Motor neuron (in vitro differentiated cells): ENCODE data around the gene LEMD2. TPM values are rescaled to one million over a fixed set of nuclear protein-coding genes. Genes with fewer than 3 reads are reported as not detected.

Source experiments
- ATAC-seq, 8 experiments: fragments of 200-7000 bp; cut with Tn5 transposase; replicated peaks in 6 of 8; 2 replicates each; pipeline ENCODE4 v1.8.0; 2021; ENCODE audit warnings: mild to moderate bottlenecking in 8 of 8, moderate library complexity in 8 of 8
- H3K27ac ChIP-seq, 2 donors: fragments of 250-450 bp; sonication (Bioruptor Pico); 2 replicates each; pipeline ENCODE4 v1.9.0; 2021; ENCODE audit warnings: antibody characterized with exemption in 2 of 2, mild to moderate bottlenecking in 2 of 2, moderate library complexity in 1 of 2
- H3K4me1 ChIP-seq, 2 donors: fragments of 250-450 bp; sonication (Bioruptor Pico); replicated peaks in 1 of 2; 2 replicates each; pipeline ENCODE4 v1.6.1; 2021; ENCODE audit warnings: antibody characterized with exemption in 2 of 2, mild to moderate bottlenecking in 2 of 2, moderate library complexity in 1 of 2
- H3K4me3 ChIP-seq, 5 donors: fragments of 250-450 bp; sonication (Bioruptor Pico); 2 replicates each; pipeline ENCODE4 v1.9.0; 2021; ENCODE audit warnings: antibody characterized with exemption in 5 of 5, mild to moderate bottlenecking in 5 of 5, moderate library complexity in 4 of 5
- WGBS, 10 experiments: fragments of 450-650 bp; shearing (Covaris generic); methylation state at CpG; one replicate each; pipeline ENCODE4 v1.0.0; 2022; 5-methylcytosine and 5-hydroxymethylcytosine counted together
- in situ Hi-C, 9 experiments: fragments of 400-800 bp; cut with MboI; loops; one replicate each; pipeline ENCODE4 v1.15.0; 2021; ENCODE audit warnings: low sequenced_read_pairs in 9 of 9, low pct_unique_long_range_greater_than_20kb in 2 of 9; ENCODE audit not compliant: unreplicated experiment in 9 of 9
- total RNA-seq, 8 experiments: library from RNA; unstranded; fragments of 300-600 nt; gene quantifications; 2 replicates each; pipeline versions ENCODE4 v1.2.3 to v1.2.4, GENCODE V29; 2022

The LEMD2 gene
- total RNA-seq, 8 experiments from 2014 or later = 31.1 to 59.4 (median 51.3) TPM

DNA sequence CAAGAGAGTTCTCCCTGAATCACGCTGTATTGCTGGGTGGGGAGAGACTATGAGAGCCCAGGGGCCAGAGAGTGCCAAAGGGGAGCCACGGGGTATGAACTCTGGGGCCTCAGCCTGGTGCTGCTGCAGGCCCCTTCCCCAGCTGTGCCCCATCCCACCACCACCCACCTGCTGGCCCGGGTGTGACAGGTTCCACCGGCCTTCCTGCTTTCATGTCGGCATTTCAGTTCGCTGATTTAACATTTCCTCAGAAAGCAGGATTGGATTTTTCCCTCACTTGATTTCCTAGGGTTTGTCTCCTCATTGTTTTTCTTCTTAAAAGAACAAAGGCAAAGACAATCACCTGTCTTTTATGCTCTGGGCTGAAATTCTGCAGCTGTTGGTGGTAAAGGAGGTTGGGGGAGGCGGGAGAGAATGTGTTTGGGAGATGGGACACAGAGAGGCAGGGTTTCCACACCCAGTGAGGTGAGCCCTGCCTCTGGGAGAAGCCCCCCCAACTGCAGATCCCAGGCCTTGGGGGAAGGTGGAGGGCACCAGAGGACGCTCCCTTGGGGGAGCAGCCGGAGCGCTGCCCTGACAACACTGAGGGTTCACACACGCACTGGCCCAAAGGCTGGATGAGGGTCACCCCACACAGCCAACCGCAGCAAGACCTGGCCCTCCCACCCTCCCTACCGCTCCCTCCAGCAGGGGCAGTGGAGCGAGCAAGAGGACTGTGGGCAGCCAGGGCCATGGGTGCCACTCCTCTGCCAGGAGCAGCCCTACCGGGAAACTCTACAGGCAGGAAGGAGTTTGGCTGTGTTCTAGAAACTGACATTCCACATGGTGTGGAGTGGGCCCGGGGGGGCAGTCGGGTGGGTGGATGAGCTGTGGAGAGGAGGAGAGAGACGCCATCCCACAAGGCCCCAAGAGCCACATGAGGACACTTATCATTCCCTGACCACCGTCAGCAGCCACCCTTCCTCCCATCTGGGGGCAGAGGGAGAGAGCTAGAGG lies 25.4 kb upstream of the LEMD2 start:
- in situ Hi-C loops = no loop called here
- 40% methylated on average over 2 of the region's 19 CpGs; no CpG with 5 or more reads in 9 of the 10 experiments for WGBS, 10 experiments
- no peak for ATAC-seq
- H3K4me1 ChIP-seq = peaks cover 46 to 60% of the 10 kb centered on the region in 2 donors
- H3K27ac ChIP-seq = no peak overlapping the region
- no peak overlapping the region for H3K4me3 ChIP-seq

GRCh38 chr6:33813246-33813904 lies 24.4 kb upstream of the LEMD2 start:
- Histone ChIP-seq H3K4me1 (peaks cover 52 to 68% of the 10 kb centered on the region in 2 donors), H3K27ac (peak overlapping the region; percentile 25 to 61), H3K4me3 (no peak overlapping the region)
- peak in 3 of 8 experiments; percentile 13 to 17 (median 13) for ATAC-seq
- in situ Hi-C loops = no loop called here
- 51 to 100% (median 78%) methylated on average over 1 to 7 of the region's 16 CpGs; no CpG with 5 or more reads in 3 of the 10 experiments for WGBS, 10 experiments

DNA sequence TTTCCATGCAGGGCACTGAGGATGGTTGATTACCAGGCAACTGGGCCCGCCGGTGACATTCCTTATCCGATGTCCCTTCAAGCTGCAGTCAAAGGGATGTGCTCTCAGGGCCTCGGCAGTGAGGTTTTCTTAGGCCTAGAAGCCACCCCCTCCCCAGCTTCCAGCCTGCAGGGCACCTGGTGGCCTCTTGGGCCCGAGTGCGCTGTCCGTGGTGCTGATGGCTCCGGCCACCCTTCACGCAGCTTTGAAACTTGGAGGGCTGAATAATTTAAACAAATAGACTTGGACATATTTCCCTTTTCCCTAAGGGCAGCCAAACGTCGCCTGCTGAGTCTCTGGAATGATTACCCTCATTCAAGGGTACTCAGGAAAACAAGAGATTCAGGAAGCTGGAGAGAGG lies 23.7 kb upstream of the LEMD2 start:
- in situ Hi-C loops = no loop called here
- Histone ChIP-seq H3K4me1 (peaks cover 59 to 74% of the 10 kb centered on the region in 2 donors), H3K27ac (no peak overlapping the region), H3K4me3 (no peak overlapping the region)
- 0 to 56% (median 6%) methylated on average over 1 to 9 of the region's 11 CpGs; no CpG with 5 or more reads in 2 of the 10 experiments for WGBS, 10 experiments
- ATAC-seq = peak; percentile 58 to 95 (median 68)

GRCh38 chr6:33809594-33809993 lies 20.7 kb upstream of the LEMD2 start:
- H3K4me3 ChIP-seq = no peak overlapping the region
- peaks cover 76 to 86% of the 10 kb centered on the region in 2 donors for H3K4me1 ChIP-seq
- H3K27ac ChIP-seq = no peak overlapping the region
- ATAC-seq = no peak
- WGBS, 10 experiments = no CpG with 5 or more reads among the region's 2 CpGs
- in situ Hi-C loops = no loop called here

GRCh38 chr6:33808641-33809180 lies 19.8 kb upstream of the LEMD2 start:
- no peak overlapping the region for H3K4me3 ChIP-seq
- WGBS, 10 experiments = 0 to 66% (median 40%) methylated on average over 2 to 8 of the region's 8 CpGs
- no peak overlapping the region for H3K27ac ChIP-seq
- no peak for ATAC-seq
- peaks cover 81 to 86% of the 10 kb centered on the region in 2 donors for H3K4me1 ChIP-seq
- in situ Hi-C loops = no loop called here

DNA sequence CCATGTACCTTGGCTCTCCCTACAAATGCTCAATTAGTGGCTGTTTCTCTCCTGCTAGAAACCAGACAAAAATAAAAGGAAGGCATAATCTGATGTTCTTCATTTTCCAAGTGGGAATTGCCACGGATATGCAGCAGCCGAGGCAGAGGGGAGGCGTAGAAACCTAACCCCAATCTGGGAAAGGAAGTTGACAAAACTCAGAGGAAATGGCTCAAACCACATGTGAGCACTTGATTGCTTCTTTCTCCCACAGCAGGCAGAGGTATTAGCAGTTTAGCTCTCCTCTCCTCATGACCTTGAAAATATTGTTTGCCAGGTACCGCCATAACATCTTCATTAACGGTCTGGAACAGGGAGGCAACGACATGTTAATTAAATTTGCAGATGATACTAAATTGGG lies 18.7 kb upstream of the LEMD2 start:
- no peak for ATAC-seq
- Histone ChIP-seq H3K27ac (peak overlapping the region in 1 of 2 donors; percentile 41), H3K4me3 (no peak overlapping the region), H3K4me1 (peaks cover 81 to 86% of the 10 kb centered on the region in 2 donors)
- WGBS, 10 experiments = 20 to 96% (median 50%) methylated on average over 2 to 6 of the region's 6 CpGs; no CpG with 5 or more reads in 1 of the 10 experiments
- in situ Hi-C loops = no loop called here

DNA sequence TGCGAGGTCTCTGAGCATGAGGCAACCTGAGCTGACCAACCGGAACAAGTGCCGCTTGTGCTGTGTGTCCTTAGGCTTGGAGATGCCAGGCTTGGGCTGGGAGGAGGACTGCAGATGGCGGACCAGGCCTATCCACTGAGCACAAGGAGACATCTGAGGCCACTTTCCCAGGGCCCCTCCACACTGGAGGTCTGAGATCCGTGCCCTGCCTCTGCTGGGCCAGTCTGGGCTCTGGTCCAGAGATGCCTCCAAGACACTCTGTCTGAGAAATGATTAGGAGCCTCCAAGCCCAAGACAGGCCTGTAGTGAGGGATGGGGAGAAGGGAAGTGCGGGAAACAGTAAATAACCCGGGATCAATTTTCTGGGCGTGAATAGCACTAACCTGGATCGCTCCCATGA lies 17.9 kb upstream of the LEMD2 start:
- in situ Hi-C loops = no loop called here
- Histone ChIP-seq H3K4me1 (peaks cover 81 to 85% of the 10 kb centered on the region in 2 donors), H3K27ac (peak overlapping the region in 1 of 2 donors; percentile 41), H3K4me3 (no peak overlapping the region)
- peak in 5 of 8 experiments; percentile 52 to 86 (median 60) for ATAC-seq
- 65 to 90% (median 65%) methylated on average over 2 to 8 of the region's 9 CpGs; no CpG with 5 or more reads in 6 of the 10 experiments for WGBS, 10 experiments

DNA sequence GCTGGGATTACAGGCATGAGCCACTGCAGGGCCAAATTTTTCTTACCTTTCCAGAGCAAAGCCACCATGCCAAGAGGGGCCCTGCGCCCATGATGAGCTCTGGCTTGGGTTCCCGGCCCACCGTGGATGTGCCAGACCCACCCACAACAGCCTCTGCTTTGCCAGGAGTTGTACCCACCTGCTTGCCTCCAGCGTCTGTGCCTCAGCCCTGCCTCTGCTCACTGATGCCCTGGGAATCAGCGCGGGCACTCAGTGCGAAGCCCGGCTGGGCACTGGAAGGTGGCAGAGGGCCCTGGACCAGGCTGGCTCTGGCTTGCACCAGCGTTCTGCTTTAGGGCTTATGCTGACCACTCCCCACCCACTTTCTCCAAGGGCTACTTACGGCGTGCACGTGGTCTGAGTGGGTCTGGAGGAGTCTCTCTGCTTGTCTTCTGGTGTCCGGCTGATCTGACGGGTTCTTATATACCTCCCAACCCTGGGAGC lies 14.7 kb upstream of the LEMD2 start, which contains the start of gene MLN:
Gene MLN, minus strand, starts transcription at position 433 of the 483 bp plus-strand sequence. CDS start 2,840 bp downstream, outside the sequence.
- no peak within 1 kb of the TSS for H3K4me3 ChIP-seq
- in situ Hi-C loops = no loop called here
- peaks cover 81 to 94% of the 10 kb centered on the region in 2 donors for H3K4me1 ChIP-seq
- 58 to 100% (median 78%) methylated on average over 1 to 5 of the region's 14 CpGs; no CpG with 5 or more reads in 6 of the 10 experiments for WGBS, 10 experiments
- ATAC-seq = no peak
- H3K27ac ChIP-seq = peak within 1 kb of the TSS; percentile 4 to 43

- 11 to 83% (median 52%) methylated on average over 1 to 7 of the region's 14 CpGs for WGBS, 10 experiments
- Histone ChIP-seq H3K27ac (peak overlapping the region in 1 of 2 donors; percentile 29), H3K4me3 (no peak overlapping the region), H3K4me1 (peaks cover 81 to 88% of the 10 kb centered on the region in 2 donors)
- in situ Hi-C loops = no loop called here
- ATAC-seq = peak in 1 of 8 experiments; percentile 27
Measured at GRCh38 chr6:33802186-33802958, 13.4 kb upstream of the LEMD2 start.

DNA sequence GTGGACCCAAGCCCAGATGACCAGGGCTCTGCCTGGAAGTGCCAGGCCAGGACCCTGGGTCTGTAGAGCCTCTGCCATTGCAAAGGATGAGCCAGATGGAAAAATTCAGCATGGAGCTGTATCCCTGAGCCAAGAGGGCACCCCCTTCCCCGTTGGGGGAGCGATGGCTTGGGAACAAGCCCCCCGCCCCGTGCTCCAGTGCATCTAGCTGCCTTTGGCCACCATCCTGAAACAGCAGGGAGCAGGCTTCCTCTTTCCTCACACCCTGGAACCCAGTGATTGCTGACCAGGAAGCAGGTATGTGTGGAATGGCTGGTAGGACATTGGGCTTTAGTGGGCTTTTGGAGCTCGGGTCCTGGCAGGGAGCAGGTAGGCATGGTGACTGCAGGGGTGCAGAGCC lies 12.7 kb upstream of the LEMD2 start:
- Histone ChIP-seq H3K4me3 (no peak overlapping the region), H3K27ac (no peak overlapping the region), H3K4me1 (peaks cover 81% of the 10 kb centered on the region in 2 donors)
- in situ Hi-C loops = no loop called here
- ATAC-seq = no peak
- 0% methylated on average over 1 of the region's 5 CpGs; no CpG with 5 or more reads in 9 of the 10 experiments for WGBS, 10 experiments

- 25 to 100% (median 82%) methylated on average over 1 to 8 of the region's 13 CpGs; no CpG with 5 or more reads in 1 of the 10 experiments for WGBS, 10 experiments
- in situ Hi-C loops = no loop called here
- Histone ChIP-seq H3K4me3 (no peak overlapping the region), H3K4me1 (peaks cover 72 to 84% of the 10 kb centered on the region in 2 donors), H3K27ac (peak overlapping the region; percentile 34 to 38)
- peak in 5 of 8 experiments; percentile 2 to 73 (median 35) for ATAC-seq
Measured at GRCh38 chr6:33800248-33800969, 11.5 kb upstream of the LEMD2 start.
